Fibroblast of upper back skin (primary cell): ENCODE results near the gene TDP1.

Source experiments
- DNase-seq: peaks from one replicate; pipeline ENCODE4 v3.0.0-alpha.2; 2013

TDP1 gene

DNA sequence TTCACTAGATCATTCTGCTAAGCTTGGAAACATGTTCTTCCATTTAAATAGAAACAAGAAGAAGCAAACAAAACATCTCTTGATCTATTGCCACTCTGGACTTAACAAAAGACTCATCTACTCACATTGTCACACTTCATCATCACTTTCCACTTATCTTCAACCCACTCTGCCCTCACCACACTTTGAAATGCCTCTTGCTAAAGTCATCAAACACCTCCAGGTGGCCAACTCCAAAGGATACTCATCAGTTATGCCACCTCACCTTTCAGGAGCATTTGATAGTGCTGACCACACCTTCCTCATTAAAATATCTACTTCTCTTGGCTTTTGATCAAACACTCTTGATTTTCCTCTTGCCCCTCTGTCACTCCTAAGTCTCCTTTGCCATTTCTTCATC is 8.4 kb upstream of the TDP1 start:
- DNase-seq, result no peak

DNA sequence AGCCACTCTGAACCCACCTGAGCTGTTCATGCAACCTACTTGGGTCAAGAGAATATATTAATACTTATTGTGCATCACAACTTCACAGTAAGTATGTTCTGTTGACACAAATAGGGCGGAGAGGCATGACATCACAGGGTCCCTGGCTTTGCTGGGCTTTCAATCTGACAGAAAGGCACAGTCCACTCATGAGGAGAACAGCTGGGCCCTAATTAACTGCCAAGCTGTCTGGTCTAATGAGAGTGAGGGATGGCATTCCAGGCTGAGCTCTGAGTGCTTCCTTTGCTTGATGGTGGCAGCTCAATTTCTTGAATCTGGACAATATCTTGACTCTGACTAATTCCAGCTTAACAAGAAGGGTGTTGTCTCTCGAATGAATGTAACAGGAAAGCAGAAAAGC is 3.2 kb upstream of the TDP1 start:
- DNase-seq, result no peak

DNA sequence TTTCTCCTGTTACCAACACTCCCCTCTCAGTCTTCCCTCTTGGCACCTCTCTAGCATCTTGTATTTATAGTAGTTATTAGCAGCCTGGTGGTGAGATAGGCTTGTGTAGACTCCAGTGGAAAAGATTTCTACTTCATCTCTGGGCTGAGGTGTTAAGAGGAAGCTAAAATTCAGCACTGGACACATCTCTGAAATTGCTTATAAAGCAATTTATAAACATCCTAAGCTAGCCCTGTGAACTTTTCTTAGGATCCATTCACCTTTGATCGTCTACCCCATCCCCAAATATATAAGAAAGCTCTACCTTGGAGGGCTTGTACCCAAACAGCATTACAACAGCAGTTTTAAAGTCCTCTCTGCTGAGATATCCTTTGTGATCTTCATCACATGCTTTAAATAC is 2.1 kb upstream of the TDP1 start:
- no peak for DNase-seq

DNA sequence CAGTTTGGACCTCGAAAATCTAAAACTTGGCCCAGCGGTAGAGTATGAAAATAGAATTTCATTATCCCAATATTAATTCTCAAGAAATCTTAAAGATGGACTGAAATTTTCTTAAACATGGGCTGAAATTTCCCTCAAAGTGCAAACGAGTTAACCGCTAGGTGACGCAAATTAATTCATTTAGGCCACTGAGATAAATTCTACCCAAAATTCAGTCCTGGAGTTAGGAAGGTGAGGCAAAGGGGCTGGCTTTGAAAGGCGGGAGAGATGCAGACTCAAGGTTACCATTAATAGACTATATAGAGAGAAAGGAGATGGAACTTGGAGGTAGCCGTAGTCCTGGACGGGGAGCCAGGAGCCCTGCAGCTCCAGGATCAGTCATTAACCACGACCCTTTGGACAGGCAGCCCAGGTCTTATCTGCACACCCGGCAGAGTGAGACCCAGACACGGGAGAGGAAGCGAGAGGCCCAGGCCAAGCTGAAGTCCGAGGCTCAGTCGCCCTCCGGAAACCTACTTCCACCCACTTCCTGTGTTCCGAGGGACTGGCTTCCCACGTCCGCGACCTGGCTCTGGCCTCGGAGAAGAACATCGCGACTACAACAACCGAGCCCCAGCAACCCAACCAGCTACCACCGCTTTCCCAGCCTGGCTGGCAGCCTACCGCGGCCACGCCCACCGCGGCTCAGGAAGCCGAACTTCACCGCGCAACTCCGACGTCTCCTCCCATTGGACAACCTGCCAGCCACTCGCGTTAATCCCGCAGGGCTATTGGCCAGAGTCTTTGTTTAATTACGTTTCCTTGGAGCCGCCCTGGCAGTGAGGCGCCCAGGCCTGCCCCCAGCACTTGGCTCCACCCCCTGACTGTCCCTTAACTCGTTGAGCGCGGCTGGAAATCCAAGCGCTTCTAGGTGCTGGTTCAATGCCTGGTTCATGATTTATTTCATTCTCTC is 1.4 kb upstream of the TDP1 start, which contains the start of gene EFCAB11:
Gene EFCAB11 (minus strand): TSS at position 661 of the 952 bp plus-strand sequence. CDS start 70 bp downstream, at position 591.
- peak; percentile 99 for DNase-seq

DNA sequence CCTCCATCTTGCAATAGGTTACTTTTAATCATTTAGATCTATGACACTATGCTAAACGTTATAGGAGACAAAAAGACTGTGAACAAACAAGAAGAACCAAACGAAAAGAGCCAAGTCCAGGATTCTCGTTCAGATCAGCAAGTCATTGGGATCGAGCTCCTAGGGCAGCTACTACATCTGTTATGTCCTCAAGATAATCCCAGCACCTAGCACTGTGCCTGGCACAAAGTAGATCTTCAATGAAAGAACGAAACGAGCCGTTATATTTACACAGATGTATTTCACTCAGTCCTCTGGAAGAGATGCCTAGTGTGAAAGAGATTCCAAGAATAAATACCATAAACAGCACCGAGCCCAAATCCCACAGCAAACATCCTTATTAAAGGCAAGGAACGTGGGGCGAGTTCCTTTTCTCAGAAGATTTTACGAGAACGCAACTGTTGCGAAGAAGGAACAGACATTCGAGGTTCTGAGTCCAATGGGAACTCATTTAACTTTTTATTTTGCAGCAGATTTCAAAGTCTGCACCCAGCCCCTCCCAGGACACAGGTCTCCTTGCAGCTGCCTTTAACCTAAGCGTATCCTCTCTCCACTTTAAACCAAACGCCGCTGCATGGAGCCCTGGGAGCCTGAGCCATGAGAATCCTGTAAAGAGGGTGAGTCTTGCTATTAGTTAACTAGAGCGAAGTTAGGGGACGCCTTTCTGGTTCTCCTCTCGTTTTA is 544 bp upstream of the TDP1 start:
- no peak for DNase-seq

DNA sequence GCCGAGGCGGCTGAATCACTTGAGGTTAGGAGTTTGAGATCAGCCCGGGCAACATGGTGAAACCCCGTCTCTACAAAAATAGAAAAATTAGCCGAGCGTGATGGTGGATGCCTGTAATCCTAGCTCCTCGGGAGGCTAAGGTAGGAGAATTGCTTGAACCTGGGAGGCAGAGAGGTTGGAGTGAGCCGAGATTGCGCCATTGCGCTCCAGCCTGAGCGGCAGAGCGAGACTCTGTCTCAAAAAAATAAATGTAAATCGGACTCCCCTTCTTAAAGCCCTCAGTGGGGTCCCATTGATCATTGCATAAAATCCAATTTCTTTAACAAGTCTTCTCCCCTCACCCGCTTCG is 908 bp downstream of the TDP1 start:
- no peak for DNase-seq

DNA sequence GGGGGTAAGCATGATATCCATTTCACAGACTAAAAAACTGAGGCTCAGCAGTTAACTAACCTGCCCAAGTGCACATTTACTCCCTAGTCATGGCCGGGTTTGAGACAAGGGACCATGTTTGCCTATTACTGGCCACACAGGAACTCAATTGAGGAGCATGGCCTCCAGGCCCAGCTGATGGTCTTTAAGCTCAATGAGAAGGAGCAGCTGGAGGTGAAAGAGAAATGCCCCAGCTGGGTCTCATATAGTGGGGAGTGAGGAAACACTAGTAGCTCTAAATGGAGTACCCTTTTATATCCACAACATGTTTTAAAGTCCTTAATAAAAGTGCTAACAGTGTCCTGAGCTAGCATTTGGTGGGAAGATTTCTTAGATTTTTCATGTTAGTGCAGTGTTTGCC is 1.6 kb downstream of the TDP1 start:
- DNase-seq, result no peak

DNA sequence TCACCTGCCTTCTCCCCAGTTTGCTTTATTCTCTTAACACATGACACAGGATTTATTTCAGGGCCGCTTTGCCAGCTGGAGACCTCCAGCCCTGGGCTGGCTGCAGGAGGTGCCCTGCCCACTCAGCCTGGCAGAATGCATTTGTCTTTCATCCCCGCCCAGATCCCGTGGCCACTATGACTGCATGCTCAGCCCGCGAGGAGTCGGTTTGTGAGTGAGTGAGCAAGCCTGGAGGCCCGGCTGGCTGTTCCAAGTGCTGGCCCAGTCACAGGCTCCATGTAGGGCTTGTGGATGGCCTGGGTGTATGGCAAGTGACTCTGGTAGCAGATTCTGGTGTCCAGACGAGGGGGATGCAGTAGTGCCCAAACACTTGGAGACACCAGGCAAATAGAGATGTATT is 2.1 kb downstream of the TDP1 start:
- no peak for DNase-seq

DNA sequence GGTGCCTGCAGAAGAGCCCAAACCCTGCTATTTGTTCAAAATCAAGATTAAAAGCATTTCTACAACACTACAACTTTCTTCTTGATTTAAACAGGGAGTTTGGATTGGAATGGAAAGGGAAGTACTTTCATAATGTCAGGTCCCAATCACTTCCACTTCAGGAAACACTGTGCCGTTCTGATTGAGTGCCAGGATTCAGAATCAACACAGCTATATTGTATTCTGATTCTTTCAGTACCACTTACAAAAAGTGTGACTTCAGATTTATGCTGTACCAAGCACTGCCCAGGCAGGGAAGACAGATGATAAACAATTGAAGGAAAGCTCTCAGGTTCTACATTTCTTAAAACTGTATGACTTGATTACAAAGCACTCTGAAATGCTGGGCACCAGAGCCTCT is 3.2 kb downstream of the TDP1 start:
- no peak for DNase-seq

DNA sequence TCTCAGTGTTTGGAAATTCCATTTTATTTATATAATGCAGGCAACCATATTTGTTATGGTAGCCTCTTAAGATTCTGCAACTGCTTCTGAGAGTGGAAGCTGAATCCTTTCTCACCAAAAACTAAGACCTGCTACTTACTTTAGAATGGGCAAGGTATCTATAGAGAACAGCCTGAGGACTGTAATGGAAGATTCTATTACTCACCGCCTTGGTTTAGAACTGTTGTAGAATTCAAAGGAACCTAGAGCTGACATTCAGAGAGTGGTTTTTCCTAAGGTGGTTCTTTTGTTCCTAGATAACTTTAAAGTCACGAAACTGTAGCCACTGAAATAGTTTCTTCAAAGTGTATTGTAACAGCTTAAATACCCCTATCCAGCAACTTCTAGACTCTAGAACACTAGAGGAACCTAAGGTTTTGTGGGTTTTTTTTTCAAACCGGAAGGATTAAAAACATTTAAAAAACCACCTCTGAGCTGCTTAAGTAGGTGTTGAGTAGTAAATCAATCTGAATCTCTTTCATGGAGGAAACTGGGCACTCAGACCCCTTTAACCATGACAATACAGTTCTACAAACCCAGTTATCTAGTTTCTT is 4.2 kb downstream of the TDP1 start:
- no peak for DNase-seq

DNA sequence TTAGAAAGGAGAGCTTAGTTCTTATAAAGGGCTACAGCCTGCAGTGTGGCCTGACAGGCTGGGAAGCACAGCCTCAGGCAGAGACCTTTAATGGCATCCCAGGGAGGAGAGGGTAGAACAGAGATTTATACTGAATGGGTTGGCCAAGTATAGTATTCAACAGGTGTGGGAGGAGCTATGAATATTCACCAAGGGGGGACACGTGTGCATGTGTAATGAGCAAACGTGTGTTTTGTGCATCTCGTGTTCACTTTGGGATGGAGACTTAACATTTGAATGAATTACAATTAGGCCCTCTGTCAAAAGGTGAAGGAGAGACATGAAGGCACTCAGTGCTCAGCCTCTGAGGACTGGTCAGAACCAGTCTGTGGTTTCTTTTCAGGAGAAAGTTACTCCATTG is 5.2 kb downstream of the TDP1 start:
- no peak for DNase-seq

DNA sequence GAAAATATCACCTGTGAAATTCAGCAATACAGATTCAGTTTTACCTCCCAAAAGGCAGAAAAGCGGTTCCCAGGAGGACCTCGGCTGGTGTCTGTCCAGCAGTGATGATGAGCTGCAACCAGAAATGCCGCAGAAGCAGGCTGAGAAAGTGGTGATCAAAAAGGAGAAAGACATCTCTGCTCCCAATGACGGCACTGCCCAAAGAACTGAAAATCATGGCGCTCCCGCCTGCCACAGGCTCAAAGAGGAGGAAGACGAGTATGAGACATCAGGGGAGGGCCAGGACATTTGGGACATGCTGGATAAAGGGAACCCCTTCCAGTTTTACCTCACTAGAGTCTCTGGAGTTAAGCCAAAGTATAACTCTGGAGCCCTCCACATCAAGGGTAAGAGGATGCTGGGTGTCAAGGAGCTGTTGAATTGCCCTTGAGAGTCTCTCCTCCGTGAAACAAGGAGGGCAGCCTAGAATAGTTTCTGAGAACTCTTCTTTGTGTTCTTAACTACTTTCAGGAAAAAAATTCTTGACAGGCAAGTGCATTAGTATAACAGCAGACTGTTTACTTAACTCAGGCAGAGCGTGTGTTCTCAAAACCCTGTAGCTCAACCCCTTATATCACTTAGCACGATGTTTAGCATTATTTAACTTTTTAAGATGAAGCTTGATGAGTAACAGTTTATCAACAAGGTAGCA is 7.7 kb downstream of the TDP1 start:
- DNase-seq, result no peak

DNA sequence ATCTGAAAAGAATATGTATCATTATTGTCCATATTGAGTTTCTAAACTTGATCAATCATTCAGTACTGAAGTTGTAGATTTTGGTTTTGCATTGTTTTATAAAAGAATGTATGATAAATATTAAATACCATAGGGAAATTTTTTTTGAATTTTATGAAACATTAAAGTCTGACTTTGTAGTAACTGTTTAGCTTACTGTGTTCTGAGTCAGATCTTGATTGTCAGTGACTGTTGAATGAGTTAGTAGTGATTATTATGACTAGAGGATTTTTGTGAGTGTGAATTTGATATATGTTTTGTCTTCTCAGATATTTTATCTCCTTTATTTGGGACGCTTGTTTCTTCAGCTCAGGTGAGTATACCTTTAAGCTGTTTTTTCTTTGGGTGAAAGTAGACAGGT is 10.1 kb downstream of the TDP1 start:
- no peak for DNase-seq

DNA sequence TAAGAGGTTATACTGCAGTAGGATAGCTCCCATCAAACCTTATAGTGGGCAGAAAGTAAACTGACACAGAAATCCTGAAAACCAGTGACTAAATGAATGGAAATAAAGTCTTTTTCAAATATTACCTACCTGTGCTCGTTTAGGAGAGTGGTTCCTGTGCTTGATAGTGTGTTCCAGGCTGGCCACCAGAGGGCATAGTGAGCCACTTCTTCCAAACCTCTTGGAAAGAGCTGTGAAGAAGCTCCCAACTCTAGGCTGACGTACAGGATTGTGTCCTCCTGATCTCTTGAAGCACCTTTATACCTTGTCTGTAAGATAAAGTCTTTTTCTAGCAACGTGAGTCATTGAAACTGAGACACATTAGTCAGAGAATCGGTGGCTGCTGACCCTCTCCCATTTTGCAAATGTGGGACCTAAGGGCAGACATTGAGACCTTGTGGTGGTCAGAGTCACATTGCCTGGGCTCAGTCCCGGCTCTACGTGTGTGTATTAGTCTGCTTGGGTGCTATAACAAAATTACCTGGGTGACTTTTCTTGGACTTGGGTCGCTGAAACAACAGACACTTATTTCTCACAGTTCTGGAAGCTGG is 17.6 kb downstream of the TDP1 start:
- DNase-seq, result peak; percentile 67

DNA sequence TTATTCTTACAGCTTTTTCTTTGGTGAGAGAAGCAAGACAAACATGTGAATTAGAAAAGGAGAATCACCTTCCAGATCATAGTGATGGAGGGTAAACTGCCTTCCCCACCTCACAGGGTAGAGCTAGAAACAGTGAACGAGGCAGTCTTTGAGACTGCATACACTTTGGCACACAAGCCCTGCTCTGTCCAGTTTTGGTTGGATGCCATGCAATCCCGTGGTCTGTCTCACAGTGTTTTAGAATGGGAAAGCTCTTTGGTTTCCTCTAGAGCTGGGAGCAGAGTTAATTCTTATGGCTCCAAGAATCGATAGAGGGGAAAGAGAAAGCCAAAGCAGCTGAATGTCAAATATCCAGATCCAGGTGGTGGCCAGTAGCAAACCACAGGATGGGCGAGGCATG is 21.9 kb downstream of the TDP1 start:
- peak; percentile 7 for DNase-seq

DNA sequence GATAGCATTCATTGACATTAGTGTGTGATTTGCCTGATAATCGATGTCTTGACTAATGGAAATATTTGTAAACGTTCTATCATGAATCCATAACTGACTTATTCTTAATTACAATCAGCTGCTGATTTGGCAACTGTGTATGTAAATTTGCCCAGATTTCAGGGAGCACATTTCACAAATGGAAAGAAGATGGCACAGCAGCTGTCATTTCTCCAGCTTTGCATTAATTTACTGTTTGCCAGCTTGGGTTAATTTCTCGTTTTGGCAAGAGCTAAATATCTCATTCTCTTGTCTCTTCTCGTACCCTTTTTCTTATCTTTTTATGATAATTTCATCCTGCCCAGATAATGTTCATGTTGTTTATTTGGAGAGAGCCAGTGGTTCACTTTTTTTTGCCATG is 22.9 kb downstream of the TDP1 start:
- no peak for DNase-seq

DNA sequence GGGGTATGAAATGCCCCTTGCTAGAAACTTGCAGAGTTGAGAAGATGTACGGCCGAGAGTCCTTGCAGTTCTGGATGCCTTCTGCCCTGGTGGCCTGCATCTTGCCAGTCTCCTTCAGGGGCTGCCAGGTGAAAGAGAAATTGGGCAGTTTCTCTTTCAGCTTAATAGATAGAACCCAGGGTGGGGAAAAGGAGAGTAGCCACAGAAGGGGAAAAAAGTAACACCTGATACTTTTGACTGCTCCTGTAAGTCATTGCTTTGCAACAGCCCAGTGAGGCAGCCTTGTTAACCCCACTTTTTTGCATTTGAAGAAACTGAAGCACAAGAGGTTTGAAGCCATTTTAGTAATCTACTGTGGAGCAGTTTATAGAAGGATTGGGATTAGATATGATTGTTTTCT is 27.6 kb downstream of the TDP1 start:
- DNase-seq, result no peak

DNA sequence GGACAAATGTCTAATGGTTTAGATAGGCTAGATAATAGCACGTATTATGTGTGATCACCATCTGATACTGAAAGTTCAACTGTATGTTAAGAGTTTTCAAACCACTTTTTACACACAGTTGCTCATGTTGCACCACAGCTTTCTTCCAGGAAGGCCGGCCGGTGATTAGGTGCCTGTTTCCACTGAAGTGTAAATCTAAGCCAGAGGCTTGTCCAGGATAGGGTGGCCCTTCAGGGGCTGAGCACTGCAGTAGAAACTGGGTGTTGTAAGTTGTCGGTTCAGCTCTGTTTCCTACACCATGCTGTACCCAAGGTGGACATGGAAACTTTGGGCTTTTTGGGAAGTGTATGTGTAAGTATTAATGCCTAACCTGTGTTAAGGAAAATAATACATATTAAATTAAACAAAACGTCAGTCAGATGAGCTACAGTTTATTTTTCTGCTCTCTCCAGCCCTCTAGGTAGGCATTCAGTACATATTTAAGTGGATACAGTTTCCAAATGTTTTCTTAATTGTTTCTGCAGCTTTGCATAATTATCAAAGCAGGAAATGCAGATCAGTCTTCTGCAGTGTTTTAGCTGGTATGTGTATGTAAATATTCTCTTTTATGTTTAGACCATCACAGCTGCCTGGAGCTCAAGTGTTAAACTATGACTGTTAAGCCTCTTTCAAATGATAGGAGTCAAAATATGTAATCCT is 30.9 kb downstream of the TDP1 start:
- DNase-seq, result no peak

DNA sequence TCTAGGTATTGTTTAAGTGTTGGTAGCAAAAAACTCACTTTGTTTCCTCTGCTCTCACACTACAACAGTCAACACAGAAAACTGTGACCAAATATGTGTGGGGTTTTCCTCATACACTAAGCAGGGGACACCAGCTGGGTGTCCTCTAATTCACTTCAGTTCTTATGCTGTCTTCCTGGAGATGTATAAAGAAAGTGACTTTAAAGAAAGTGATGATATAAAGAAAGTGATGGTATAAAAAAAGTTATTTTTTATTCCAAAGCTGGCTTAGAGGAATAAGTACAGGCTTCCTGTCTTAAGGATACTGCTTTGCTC is 31.4 kb downstream of the TDP1 start:
- no peak for DNase-seq

DNA sequence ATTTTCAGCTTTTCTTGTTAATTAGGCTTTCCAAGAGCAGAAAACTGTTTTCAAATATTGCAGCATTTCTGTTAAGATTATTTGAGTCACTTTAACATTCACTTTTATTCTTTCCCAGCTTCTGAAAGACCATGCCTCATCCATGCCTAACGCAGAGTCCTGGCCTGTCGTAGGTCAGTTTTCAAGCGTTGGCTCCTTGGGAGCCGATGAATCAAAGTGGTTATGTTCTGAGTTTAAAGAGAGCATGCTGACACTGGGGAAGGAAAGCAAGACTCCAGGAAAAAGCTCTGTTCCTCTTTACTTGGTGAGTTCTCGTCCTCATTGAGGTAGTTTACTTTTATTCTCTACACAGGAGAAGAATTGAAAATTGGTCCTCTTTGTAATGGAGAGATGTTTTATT is 33.1 kb downstream of the TDP1 start:
- DNase-seq, result no peak

DNA sequence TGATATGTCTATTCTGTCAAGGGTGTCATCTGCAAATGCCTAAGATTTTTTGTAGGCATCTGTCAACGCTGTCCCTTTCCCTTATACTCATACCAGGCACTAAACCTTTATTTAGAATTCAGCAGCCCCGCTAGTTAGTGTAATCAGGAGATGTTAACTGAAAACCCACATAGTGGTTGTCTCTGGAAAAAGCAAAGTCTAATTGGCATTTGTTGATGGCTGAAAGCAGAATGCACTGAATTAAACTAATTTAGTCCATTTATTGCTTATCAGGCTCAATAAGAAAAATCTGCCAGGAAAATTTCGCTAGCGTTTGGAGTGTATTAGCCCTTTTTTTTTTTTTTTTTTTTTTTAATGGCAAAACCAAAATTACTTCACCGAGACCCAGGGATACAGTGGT is 34.5 kb downstream of the TDP1 start:
- DNase-seq, result no peak

DNA sequence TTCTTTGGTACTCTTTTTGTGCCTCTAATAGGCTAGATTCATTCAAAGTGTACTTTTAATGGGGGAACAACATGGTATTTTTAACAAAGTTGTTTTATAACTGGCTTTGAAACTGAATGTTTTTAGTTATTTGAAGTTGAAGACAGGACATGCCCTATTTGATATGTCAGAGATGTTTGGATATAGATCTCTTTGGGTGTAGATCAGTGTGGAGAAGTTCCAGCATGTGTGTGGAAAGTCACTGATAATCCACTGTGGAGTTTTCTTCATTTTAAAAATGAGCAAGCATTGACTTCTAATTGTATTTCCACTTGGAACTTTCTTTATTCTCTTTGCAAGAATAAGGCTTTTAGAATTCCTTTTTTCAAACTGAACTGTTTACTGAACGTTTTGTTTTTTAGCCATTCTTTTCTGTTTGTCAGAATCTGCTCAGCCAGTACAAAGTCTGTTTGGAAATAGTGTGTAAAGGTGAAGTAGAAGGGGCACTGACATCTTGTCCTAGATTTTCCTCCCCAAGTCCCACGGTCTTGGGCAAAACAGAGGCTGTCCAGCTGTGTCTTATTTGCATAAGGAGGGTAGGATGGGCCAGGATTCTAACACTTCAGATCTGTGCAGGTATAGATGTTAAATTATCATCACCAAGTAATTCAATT is 35.0 kb downstream of the TDP1 start:
- DNase-seq, result no peak
